Peyer's patch (tissue), 4 donors: Measurements from ENCODE around the gene TDRD5.

Experiments used
- POLR2A ChIP-seq, 2 donors: fragments of 450-650 bp; IDR thresholded peaks; one replicate each; pipeline ENCODE4 v1.5.1; 2017; ENCODE audit warnings: antibody characterized with exemption in 2 of 2, mild to moderate bottlenecking in 2 of 2, moderate library complexity in 2 of 2
- TF ChIP-seq, protein P1 (sequence below), 6 experiments: fragments of 450-650 bp in 4 of 6; fragments of 200-600 bp in 2 of 6; sonication (generic) in 1 of 6; IDR thresholded peaks; one replicate each; pipeline ENCODE4 v1.5.1; 2017 to 2019; ENCODE audit warnings: antibody characterized with exemption in 6 of 6, mild to moderate bottlenecking in 3 of 6, moderate library complexity in 1 of 6

DNA sequence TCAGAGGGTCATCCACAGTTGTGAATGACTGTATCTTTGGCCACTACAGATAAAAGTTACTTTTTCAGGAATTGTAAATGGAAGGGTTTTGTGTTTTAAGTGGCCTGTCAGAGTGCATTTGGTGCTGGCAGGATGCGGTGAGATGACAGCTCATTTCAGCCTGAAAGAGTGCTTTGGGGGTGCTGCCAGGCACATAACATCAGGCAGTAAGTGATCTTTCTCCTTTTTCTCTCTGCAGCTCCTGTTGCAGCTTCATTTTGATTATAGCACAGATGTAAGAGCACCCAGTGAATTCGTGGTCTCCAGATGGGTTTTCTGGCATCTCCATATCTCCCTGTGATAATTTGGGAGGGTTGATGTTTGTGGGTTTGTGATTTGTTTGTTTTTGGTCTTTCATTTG, 136.6 kb downstream of the TDRD5 start:
- TF ChIP-seq, protein P1, sequence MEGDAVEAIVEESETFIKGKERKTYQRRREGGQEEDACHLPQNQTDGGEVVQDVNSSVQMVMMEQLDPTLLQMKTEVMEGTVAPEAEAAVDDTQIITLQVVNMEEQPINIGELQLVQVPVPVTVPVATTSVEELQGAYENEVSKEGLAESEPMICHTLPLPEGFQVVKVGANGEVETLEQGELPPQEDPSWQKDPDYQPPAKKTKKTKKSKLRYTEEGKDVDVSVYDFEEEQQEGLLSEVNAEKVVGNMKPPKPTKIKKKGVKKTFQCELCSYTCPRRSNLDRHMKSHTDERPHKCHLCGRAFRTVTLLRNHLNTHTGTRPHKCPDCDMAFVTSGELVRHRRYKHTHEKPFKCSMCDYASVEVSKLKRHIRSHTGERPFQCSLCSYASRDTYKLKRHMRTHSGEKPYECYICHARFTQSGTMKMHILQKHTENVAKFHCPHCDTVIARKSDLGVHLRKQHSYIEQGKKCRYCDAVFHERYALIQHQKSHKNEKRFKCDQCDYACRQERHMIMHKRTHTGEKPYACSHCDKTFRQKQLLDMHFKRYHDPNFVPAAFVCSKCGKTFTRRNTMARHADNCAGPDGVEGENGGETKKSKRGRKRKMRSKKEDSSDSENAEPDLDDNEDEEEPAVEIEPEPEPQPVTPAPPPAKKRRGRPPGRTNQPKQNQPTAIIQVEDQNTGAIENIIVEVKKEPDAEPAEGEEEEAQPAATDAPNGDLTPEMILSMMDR (IDR thresholded peaks at IDR 0.05), result no peak
- TF ChIP-seq POLR2A (IDR thresholded peaks at IDR 0.05), result no peak
